GM12801 (cell line): ENCODE measurements around the gene STAMBP.

Experiments
- CTCF ChIP-seq: IDR thresholded peaks from one replicate; pipeline ENCODE4 v1.5.1; 2011; ENCODE audit warnings: control low read depth; ENCODE audit not compliant: insufficient read length; ENCODE audit errors: extremely low read depth

STAMBP gene

GRCh38 chr2:73852020-73852419 is 23.3 kb downstream of the STAMBP start:
- TF ChIP-seq CTCF, result no peak

- no peak for TF ChIP-seq CTCF
These were observed 26.8 kb downstream of the STAMBP start for GRCh38 chr2:73855526-73855925.

GRCh38 chr2:73856214-73856613 is 27.5 kb downstream of the STAMBP start:
- TF ChIP-seq CTCF, result no peak

- no peak for TF ChIP-seq CTCF
These were observed 31.2 kb downstream of the STAMBP start for GRCh38 chr2:73859721-73860586.

- TF ChIP-seq CTCF, result no peak
These were observed 34.2 kb downstream of the STAMBP start for GRCh38 chr2:73862987-73863386.

GRCh38 chr2:73868204-73868978 is 39.6 kb downstream of the STAMBP start:
- TF ChIP-seq CTCF, result no peak

GRCh38 chr2:73870084-73870483 is 41.3 kb downstream of the STAMBP start:
- TF ChIP-seq CTCF, result no peak
